Stromal cell of bone marrow (primary cell): ENCODE data around the gene DPYSL4.

Experiments used
- DNase-seq: peaks from one replicate; pipeline ENCODE4 v3.0.0-alpha.2; 2012; ENCODE audit warnings: low read depth

DPYSL4 gene

DNA sequence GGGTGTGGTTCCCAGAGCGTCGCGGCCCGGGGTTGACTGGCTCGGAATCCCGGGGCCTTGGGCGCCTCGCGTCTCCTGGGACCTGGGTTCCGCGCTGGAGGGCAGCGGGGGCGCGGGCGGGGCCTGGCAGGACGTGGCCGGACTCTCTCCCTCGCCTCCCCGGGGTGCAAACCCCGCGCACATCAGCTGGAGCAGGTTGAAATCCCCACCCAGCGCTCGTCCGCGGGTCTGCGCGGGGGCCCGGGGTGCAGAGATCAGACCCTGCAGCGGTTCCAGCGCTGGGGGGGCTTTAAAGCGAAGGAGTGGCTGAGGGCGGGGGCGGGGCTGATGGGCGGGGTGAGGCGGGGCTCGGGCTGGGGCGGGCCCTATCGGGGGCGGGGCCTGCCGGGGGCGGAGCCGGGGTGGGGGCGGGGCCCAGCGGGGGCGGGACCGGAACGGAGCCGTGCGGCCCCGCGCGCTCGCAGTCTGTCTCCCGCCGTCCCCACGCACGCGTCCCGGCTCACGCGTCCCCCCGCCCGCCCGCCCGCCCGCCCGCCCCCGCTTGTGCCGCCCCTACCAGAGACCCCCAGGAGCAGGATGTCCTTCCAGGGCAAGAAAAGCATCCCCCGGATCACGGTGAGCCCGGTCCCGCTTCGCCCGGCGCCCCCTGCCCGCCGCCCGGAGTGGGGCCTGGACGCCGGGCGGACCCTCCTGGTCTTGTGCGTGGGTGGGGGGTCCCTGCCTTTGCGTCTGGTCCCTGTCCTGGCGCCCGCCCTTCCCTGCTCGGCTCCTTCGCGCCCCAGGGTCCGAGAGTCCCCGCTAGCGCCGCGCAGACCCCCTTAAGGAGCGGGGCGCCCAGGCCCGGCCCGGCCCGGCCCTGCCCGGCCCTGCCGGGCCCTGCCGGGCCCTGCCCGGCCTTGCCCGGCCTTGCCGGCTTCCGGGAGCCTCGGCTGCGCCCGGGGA, at the start of gene DPYSL4:
DPYSL4 (plus strand) TSS at position 461 of the 942 bp plus-strand sequence; CDS start at position 577, 116 bp downstream.
- DNase-seq, result no peak

DNA sequence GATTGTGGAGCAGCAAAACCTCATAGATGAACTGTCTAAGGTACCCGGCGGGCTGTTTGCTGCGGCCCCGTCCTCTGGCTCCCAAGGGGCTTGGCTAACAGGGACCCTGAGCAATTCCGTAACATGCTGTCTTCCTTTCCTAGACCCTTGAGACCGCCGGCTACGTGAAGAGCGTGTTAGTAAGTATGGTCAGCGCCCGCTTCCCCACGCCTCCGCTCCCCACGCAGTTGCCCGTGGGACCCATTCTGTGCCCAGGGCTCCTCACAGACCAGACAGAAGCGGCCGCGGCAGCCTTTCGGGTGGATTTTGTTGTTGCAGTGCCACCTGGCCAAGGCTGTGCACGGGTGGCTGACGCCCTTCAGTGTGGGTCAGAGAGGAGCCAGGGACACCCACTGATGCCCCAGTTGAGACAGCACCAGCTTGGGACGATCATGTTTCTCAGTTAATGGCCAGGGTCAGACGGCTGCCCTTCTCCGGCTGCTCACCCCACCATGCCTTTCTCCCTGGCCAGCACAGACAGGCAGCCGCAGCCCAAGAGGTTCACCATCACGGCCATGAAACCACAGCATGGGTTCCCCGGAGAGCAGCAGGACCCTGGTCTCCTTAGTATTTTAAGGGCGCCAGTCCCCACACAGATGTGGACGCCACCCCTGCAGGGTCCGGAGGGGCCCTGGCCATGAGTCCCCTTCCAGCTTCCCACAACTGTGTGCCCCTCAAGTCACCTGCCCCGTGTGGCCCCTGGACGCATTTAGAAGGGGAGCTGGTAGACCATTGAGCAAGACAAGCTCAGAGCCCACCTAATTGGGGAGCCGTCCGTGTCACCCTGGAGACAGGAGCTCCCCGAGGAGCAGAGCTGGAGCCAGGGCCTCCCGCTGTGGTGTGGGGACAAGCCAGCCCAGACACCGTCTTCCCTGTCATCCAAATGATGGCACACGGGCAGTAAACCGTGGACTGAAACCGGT, 49.4 kb upstream of the DPYSL4 start:
- DNase-seq, result no peak

DNA sequence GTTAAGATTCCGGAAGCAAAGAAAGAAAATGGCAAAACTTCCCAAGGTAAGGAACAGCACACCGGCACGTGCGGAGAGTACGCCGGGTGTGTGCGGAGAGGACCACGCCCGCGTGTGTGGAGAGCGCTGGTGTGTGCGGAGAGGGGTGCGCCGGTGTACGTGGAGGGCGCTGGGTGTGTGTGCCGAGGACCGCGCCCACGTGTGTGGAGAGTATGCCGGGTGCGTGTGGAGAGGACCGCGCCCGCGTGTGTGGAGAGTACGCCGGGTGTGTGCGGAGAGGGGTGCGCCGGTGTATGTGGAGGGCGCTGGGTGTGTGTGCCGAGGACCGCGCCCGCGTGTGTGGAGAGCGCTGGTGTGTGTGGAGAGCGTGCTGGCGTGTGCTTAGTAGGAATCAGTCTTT, 48.6 kb upstream of the DPYSL4 start:
- no peak for DNase-seq

DNA sequence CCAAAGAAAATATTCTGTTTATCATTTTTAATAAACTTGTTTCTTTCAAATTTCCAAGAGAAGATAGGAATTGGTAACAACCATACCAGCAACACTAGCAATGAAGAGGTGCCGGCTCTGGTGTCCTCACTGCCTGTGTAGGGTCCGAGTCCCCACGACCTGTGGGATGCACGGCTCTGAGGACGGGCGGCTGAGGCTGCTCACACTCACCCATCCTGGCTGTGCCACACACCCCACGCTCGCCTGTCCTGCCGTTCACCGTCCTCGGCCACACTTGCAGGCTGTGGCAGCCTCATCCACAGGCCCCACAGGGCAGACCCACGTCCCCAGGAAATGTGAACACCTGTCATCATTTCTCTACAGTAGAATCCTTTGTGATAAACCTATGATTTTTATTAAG, 48.2 kb upstream of the DPYSL4 start:
- DNase-seq, result no peak

- no peak for DNase-seq
Observed at GRCh38 chr10:132139526-132139925, 47.2 kb upstream of the DPYSL4 start.

- no peak for DNase-seq
Observed at GRCh38 chr10:132140167-132140925, 46.4 kb upstream of the DPYSL4 start.

GRCh38 chr10:132141076-132141475, 45.7 kb upstream of the DPYSL4 start:
- no peak for DNase-seq

GRCh38 chr10:132141526-132142395, 45.0 kb upstream of the DPYSL4 start:
- DNase-seq, result no peak

- no peak for DNase-seq
Observed at GRCh38 chr10:132142396-132143161, 44.2 kb upstream of the DPYSL4 start.

DNA sequence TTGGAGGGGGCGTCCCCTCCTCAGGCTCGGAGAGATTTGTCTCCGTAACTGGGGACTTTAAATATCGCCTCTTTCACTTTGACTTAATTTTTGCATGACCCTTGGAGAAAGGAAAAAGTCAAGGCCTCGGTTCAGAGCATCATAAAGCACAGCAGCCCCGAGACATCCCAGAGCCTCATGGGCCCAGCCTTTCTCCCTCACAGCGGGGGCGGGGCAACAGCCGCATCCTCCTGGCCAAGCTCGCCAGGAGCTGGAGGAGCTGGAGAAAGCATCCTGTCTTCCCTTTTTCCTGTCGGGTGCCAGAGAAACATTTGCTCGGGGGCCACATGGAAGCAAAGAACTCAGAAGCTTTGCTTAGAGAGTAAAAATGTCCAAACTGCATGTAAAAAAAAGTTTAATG, 43.6 kb upstream of the DPYSL4 start:
- no peak for DNase-seq

- DNase-seq, result no peak
Observed at GRCh38 chr10:132144086-132144485, 42.7 kb upstream of the DPYSL4 start.

GRCh38 chr10:132145002-132145401, 41.7 kb upstream of the DPYSL4 start:
- DNase-seq, result no peak

GRCh38 chr10:132145521-132146185, 41.1 kb upstream of the DPYSL4 start:
- DNase-seq, result no peak

GRCh38 chr10:132146271-132146671, 40.5 kb upstream of the DPYSL4 start:
- no peak for DNase-seq

GRCh38 chr10:132146941-132147915, 39.5 kb upstream of the DPYSL4 start:
- no peak for DNase-seq

GRCh38 chr10:132148261-132149251, 38.2 kb upstream of the DPYSL4 start:
- no peak for DNase-seq

DNA sequence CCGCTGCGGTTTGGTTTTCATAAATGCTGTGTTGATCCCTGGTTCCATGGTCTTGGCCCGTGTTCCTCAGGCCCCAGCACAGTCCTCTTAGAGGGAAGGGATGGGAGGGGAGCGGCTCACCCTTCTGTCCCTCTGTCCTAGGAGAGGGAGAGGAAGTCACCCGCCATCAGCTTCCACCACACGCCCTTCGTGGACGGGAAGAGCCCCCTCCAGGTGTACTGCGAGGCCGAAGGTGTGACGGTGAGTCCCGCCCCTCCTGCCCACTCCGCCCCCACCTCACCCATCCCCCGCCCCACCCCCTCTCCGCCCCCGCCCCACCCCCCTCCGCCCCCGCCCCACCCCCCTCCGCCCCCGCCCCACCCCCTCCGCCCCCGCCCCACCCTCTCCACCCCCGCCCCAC, 37.5 kb upstream of the DPYSL4 start:
- no peak for DNase-seq
